Measurements from ENCODE around the gene NEMP2. TPM values are rescaled to one million over a fixed set of nuclear protein-coding genes. Genes with fewer than 3 reads are reported as not detected.

NEMP2 gene
- total RNA-seq, 1 donor from 2014 or later = 11.9 TPM

Other genes starting within 250 kb of the NEMP2 start
- gene HIBCH, start 214.9 kb downstream of the NEMP2 start, total RNA-seq = 26.8 and 28.4 TPM in 2 replicates
- 17.3 and 18.2 TPM in 2 replicates for gene INPP1, start 191.1 kb downstream of the NEMP2 start, total RNA-seq
- 7.1 and 12.1 TPM in 2 replicates for gene MFSD6, start 126.4 kb downstream of the NEMP2 start, total RNA-seq
- 53.6 and 63.3 TPM in 2 replicates for gene NAB1, start 114.4 kb upstream of the NEMP2 start, total RNA-seq